PFSK-1 (cell line): Measurements from ENCODE around the gene ERC1.

Experiments
- POLR2AphosphoS5 ChIP-seq: IDR thresholded peaks from 2 replicates; pipeline ENCODE4 v1.6.1; 2012; ENCODE audit warnings: low read depth, mild to moderate bottlenecking, control low read depth, low read length, moderate library complexity
- REST ChIP-seq, 2 experiments: IDR thresholded peaks; 2 replicates each; pipeline versions ENCODE4 v1.6.1 to v1.8.0; 2011 to 2012; ENCODE audit warnings: low read depth in 2 of 2, low read length in 2 of 2, control low read depth in 1 of 2, inconsistent platforms in 1 of 2, mild to moderate bottlenecking in 1 of 2, moderate library complexity in 1 of 2; ENCODE audit not compliant: insufficient read depth in 1 of 2
- TAF1 ChIP-seq: IDR thresholded peaks from 2 replicates; pipeline ENCODE4 v1.6.1; 2012; ENCODE audit warnings: low read length, control low read depth, borderline replicate concordance; ENCODE audit not compliant: insufficient read depth

GRCh38 chr12:946631-947030 lies 44.4 kb upstream of the ERC1 start:
- no peak for TF ChIP-seq POLR2AphosphoS5
- TF ChIP-seq TAF1, result no peak
- TF ChIP-seq REST (IDR thresholded peaks at IDR 0.05; ENCODE audit: insufficient read depth in 1 of 2, low read depth in 2 of 2, low read length in 2 of 2), result no peak
